ENCODE results near the gene PC. TPM values are rescaled to one million over a fixed set of nuclear protein-coding genes. Genes with fewer than 3 reads are reported as not detected.

Gene PC
- total and polyA plus RNA-seq, 11 donors = 2.6 to 22.4 (median 13.1) TPM

DNA sequence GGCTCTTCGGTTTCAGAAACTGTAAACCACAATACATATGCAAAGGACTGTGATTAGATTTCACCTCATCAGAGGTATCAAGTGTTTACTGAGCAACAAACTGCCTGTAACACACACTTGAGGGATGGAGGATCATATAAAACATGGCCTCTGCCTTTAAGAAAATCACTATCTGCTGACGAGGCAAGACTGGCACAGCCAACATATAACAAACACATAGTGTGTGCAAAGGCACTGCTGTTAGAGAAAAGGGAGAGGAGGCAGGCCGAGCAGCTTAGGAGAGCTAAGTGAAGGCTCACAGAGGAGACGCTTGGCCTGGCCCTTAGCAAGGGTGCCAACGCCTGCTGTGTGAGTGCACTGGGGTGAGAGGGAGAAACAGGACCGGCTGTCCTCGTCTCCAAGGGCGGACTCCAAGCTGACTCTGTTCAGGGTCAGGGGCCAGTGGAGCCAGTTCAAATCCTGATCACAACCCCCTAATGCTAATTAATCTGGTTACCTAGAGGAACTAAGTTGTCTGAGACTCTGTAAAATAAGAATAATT lies 53.1 kb downstream of the PC start:
- Histone ChIP-seq H3K4me1 (peaks cover 0 to 9% (median 0%) of the 10 kb centered on the region in 12 donors), H3K4me3 (no peak overlapping the region), H3K27ac (no peak overlapping the region), H3K9me3 (no peaks in the 10 kb centered on the region), H3K36me3 (no peaks in the 10 kb centered on the region), H3K27me3 (no peaks in the 10 kb centered on the region)
- intact Hi-C loops (cut with DNase I) = no loop called here
- ATAC-seq (no peak), DNase-seq (no peak)
- no peak for TF ChIP-seq POLR2A (IDR thresholded peaks at IDR 0.05)
- TF ChIP-seq, protein P1, sequence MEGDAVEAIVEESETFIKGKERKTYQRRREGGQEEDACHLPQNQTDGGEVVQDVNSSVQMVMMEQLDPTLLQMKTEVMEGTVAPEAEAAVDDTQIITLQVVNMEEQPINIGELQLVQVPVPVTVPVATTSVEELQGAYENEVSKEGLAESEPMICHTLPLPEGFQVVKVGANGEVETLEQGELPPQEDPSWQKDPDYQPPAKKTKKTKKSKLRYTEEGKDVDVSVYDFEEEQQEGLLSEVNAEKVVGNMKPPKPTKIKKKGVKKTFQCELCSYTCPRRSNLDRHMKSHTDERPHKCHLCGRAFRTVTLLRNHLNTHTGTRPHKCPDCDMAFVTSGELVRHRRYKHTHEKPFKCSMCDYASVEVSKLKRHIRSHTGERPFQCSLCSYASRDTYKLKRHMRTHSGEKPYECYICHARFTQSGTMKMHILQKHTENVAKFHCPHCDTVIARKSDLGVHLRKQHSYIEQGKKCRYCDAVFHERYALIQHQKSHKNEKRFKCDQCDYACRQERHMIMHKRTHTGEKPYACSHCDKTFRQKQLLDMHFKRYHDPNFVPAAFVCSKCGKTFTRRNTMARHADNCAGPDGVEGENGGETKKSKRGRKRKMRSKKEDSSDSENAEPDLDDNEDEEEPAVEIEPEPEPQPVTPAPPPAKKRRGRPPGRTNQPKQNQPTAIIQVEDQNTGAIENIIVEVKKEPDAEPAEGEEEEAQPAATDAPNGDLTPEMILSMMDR (IDR thresholded peaks at IDR 0.05) = no peak
- 88 to 92% (median 89%) methylated on average over 8 of the region's 8 CpGs for WGBS, 4 donors

DNA sequence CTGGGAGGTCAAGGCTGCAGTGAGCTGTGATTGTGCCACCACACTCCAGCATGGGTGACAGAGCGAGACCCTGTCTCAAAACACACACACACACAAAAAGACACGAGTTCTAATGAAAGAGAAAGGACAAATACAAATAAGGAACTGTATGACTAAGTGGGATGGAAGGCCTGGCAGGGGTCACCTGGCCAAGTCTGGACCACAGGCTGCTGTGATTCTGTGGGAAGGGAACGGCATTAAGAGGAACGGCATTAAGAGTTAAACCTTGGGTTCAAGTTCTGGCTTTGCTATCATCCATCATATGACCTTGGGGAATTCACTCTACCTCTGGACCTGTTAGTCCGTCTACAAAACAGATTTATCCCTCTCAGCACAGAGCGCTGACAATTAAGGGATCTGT lies 53.6 kb downstream of the PC start:
- DNase-seq = no peak
- TF ChIP-seq POLR2A (IDR thresholded peaks at IDR 0.05) = no peak
- H3K4me3 ChIP-seq = no peak overlapping the region
- peaks cover 0 to 9% (median 0%) of the 10 kb centered on the region in 12 donors for H3K4me1 ChIP-seq
- 87 to 94% (median 91%) methylated on average over 6 of the region's 6 CpGs for whole genome bisulfite sequencing, 4 donors
- intact Hi-C loops (cut with DNase I) = no loop called here
- no peaks in the 10 kb centered on the region for H3K27me3 ChIP-seq
- no peak for ATAC-seq
- H3K9me3 ChIP-seq = no peaks in the 10 kb centered on the region
- H3K36me3 ChIP-seq = no peaks in the 10 kb centered on the region
- no peak overlapping the region for H3K27ac ChIP-seq

DNA sequence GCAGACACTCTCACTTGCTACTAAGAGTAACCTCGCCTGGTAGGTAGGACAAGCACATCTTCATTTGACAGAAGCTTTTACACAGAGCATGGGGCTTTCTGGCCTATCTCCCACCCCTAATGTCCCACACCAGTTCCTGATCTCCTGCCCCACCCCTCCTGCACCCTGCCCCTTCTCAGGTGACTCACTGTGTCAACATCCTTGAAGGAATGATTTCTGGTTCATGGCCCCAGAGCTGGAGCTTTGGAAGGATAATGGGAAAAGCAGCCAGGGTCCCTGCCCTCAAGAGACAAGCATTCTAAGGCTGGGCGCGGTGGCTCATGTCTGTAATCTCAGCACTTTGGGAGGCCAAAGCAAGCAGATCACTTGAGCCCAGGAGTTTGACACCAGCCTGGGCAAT lies 54.1 kb downstream of the PC start:
- intact Hi-C loops (cut with DNase I) = no loop called here
- ATAC-seq = peak in 1 of 4 donors; percentile 31
- H3K27me3 ChIP-seq = no peaks in the 10 kb centered on the region
- DNase-seq = no peak
- 88 to 95% (median 91%) methylated on average over 3 of the region's 3 CpGs for WGBS, 4 donors
- peaks cover 0 to 9% (median 0%) of the 10 kb centered on the region in 12 donors for H3K4me1 ChIP-seq
- H3K27ac ChIP-seq = no peak overlapping the region
- H3K4me3 ChIP-seq = no peak overlapping the region
- TF ChIP-seq POLR2A (IDR thresholded peaks at IDR 0.05) = no peak
- TF ChIP-seq, protein P1 (IDR thresholded peaks at IDR 0.05) = no peak
- no peaks in the 10 kb centered on the region for H3K9me3 ChIP-seq
- H3K36me3 ChIP-seq = no peaks in the 10 kb centered on the region

DNA sequence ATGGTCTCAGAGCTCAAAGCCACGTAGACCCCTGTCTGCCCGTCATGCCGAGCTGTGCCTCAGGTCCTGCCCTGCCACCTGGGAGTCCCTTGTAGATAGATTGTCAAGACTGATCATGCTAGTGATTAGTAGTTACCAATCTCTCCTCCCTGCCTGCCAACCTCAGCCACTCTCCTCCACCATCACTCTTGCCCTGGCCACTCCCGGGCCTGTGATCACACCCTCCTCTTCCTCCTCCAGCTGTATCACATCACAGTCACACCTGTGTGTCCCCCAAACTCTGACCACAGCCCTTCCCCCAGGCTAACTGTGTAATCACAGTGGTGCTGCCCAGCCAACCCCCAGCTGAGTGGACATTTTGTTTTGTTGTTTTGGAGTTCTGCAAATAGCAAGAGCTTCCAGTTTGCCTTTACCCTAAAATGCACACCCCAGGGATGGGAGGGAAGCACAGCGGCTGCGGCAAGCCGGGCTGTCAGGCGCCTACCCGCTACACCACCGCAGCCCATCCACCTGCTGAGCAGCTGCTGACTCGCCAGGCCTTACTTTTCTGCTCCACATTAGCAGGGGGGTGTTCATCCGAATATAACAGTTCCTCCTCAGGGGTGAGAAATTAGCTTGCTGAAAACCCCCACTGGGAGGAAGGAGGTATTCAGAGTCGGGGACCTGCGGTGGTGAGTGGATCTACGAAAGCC lies 55.6 kb downstream of the PC start:
- Histone ChIP-seq H3K4me1 (peaks cover 0 to 9% (median 0%) of the 10 kb centered on the region in 12 donors), H3K27ac (no peak overlapping the region), H3K36me3 (no peaks in the 10 kb centered on the region), H3K27me3 (no peaks in the 10 kb centered on the region), H3K9me3 (no peaks in the 10 kb centered on the region), H3K4me3 (no peak overlapping the region)
- 87 to 93% (median 91%) methylated on average over 14 to 15 of the region's 15 CpGs for WGBS, 4 donors
- ATAC-seq (no peak), DNase-seq (no peak)
- no peak for TF ChIP-seq POLR2A (IDR thresholded peaks at IDR 0.05)
- TF ChIP-seq, protein P1 (IDR thresholded peaks at IDR 0.05) = no peak
- intact Hi-C loops (cut with DNase I) = no loop called here

All from heart left ventricle (tissue), 16 donors.